Thoracic aorta (tissue), 2 donors: Measurements from ENCODE around the gene CCL26. TPM values are rescaled to one million over a fixed set of nuclear protein-coding genes. Genes with fewer than 3 reads are reported as not detected.
"Not testable (repeated sequence)": the region's sequence is repeated elsewhere in the genome, so short reads cannot be mapped to it uniquely, and the experiment has no call there.

ENCODE experiments used
- ATAC-seq: fragments of 150-250 bp; one replicate; pipeline ENCODE4 v1.8.0; 2017; ENCODE audit warnings: low read depth; ENCODE audit not compliant: insufficient number of reproducible peaks, low FRiP score
- DNase-seq: peaks from one replicate; pipeline ENCODE4 v3.0.0-alpha.2; 2020; ENCODE audit warnings: low spot score
- H3K27ac ChIP-seq, 2 donors: fragments of 200-600 bp; sonication (generic); 1 replicate in 1 of 2; 2 replicates in 1 of 2; pipeline ENCODE4 v1.5.1; 2016; ENCODE audit warnings: mild to moderate bottlenecking in 2 of 2, moderate library complexity in 2 of 2
- H3K27me3 ChIP-seq: fragments of 200-600 bp; sonication (generic); replicated peaks from 2 replicates; pipeline ENCODE4 v1.6.0; 2016; ENCODE audit warnings: mild to moderate bottlenecking; ENCODE audit not compliant: insufficient read depth
- H3K36me3 ChIP-seq: fragments of 200-600 bp; sonication (generic); one replicate; pipeline ENCODE4 v1.5.1; 2016
- H3K4me1 ChIP-seq, 2 donors: fragments of 200-600 bp; sonication (generic); 1 replicate in 1 of 2; 2 replicates in 1 of 2; pipeline versions ENCODE4 v1.5.1 to v1.6.0; 2016; ENCODE audit warnings: low read depth in 2 of 2, mild to moderate bottlenecking in 1 of 2; ENCODE audit not compliant: control insufficient read depth in 1 of 2
- H3K4me3 ChIP-seq: fragments of 200-600 bp; sonication (generic); 2 replicates; pipeline ENCODE4 v1.5.1; 2016; ENCODE audit warnings: mild to moderate bottlenecking
- H3K9me3 ChIP-seq: fragments of 200-600 bp; sonication (generic); 2 replicates; pipeline ENCODE4 v1.5.1; 2016
- CTCF ChIP-seq: fragments of 200-600 bp; sonication (generic); IDR thresholded peaks from one replicate; pipeline ENCODE4 v1.5.1; 2019; ENCODE audit warnings: antibody characterized with exemption
- total RNA-seq, 2 donors: library from RNA; depleted of rRNA; stranded (reverse); fragments of >200 nt; gene quantifications; one replicate each; pipeline versions ENCODE4 v1.1.0 to v1.2.3, GENCODE V29; 2016

The CCL26 gene
- total RNA-seq, 2 donors from 2014 or later: not detected

GRCh38 chr7:75722373-75722772 lies 49.6 kb downstream of the CCL26 start:
- no peak for ATAC-seq
- no peak for DNase-seq
- Histone ChIP-seq H3K4me1 (peaks cover 11 to 35% of the 10 kb centered on the region in 2 donors), H3K36me3 (no peaks in the 10 kb centered on the region), H3K4me3 (no peak overlapping the region), H3K9me3 (no peaks in the 10 kb centered on the region), H3K27ac (no peak overlapping the region), H3K27me3 (no peaks in the 10 kb centered on the region)
- no peak for TF ChIP-seq CTCF

GRCh38 chr7:75721922-75722321 lies 50.1 kb downstream of the CCL26 start:
- not testable (repeated sequence) for H3K36me3 ChIP-seq, H3K9me3 ChIP-seq, H3K27me3 ChIP-seq, H3K4me3 ChIP-seq, H3K27ac ChIP-seq, DNase-seq, ATAC-seq
- H3K4me1 ChIP-seq: peaks cover 11 to 36% of the 10 kb centered on the region in 2 donors

GRCh38 chr7:75721426-75721825 lies 50.6 kb downstream of the CCL26 start:
- no peaks in the 10 kb centered on the region for H3K36me3 ChIP-seq
- DNase-seq: no peak

GRCh38 chr7:75719626-75720025 lies 52.4 kb downstream of the CCL26 start:
- Histone ChIP-seq H3K27me3 (no peaks in the 10 kb centered on the region), H3K36me3 (no peaks in the 10 kb centered on the region), H3K9me3 (no peaks in the 10 kb centered on the region), H3K27ac (no peak overlapping the region), H3K4me1 (peaks cover 13 to 59% of the 10 kb centered on the region in 2 donors), H3K4me3 (no peak overlapping the region)
- ATAC-seq (no peak), DNase-seq (no peak)
- no peak for TF ChIP-seq CTCF

More at GRCh38 chr7:75721426-75721825, 50.6 kb downstream of the CCL26 start:
- Histone ChIP-seq H3K4me3 (no peak overlapping the region), H3K27me3 (no peaks in the 10 kb centered on the region), H3K4me1 (peaks cover 11 to 41% of the 10 kb centered on the region in 2 donors), H3K27ac (no peak overlapping the region), H3K9me3 (no peaks in the 10 kb centered on the region)
- ATAC-seq: no peak
- no peak for TF ChIP-seq CTCF

Other genes starting within 250 kb of the CCL26 start
- 10 to 100 TPM; 42.9 to 48.2 TPM for gene HIP1, start 33.3 kb downstream of the CCL26 start, total RNA-seq
- gene CCL24, start 41.6 kb upstream of the CCL26 start, total RNA-seq: not detected
- 10 to 100 TPM; 36.5 to 52.4 TPM for gene RHBDD2, start 106.8 kb upstream of the CCL26 start, total RNA-seq
- gene POR, start 142.9 kb upstream of the CCL26 start, total RNA-seq: 10 to 100 TPM; 70.1 to 77.4 TPM
- 10 to 100 TPM; 39.4 to 44.7 TPM for gene TMEM120A, start 222.4 kb upstream of the CCL26 start, total RNA-seq